Breast epithelium (tissue), 3 donors: ENCODE data around the gene SPATS2.

Experiments used
- POLR2A ChIP-seq: fragments of 450-650 bp; IDR thresholded peaks from one replicate; pipeline ENCODE4 v1.6.1; 2016; ENCODE audit warnings: antibody characterized with exemption, mild to moderate bottlenecking, moderate library complexity
- POLR2AphosphoS5 ChIP-seq, 3 donors: sonication (generic); formaldehyde crosslinking; IDR thresholded peaks; one replicate each; pipeline ENCODE4 v1.6.1; 2017; ENCODE audit warnings: antibody characterized with exemption in 3 of 3
- TF ChIP-seq, protein P1 (sequence below), 3 donors: fragments of 450-650 bp; IDR thresholded peaks; one replicate each; pipeline ENCODE4 v1.5.1; 2016 to 2017; ENCODE audit warnings: antibody characterized with exemption in 3 of 3, mild to moderate bottlenecking in 3 of 3, moderate library complexity in 3 of 3

DNA sequence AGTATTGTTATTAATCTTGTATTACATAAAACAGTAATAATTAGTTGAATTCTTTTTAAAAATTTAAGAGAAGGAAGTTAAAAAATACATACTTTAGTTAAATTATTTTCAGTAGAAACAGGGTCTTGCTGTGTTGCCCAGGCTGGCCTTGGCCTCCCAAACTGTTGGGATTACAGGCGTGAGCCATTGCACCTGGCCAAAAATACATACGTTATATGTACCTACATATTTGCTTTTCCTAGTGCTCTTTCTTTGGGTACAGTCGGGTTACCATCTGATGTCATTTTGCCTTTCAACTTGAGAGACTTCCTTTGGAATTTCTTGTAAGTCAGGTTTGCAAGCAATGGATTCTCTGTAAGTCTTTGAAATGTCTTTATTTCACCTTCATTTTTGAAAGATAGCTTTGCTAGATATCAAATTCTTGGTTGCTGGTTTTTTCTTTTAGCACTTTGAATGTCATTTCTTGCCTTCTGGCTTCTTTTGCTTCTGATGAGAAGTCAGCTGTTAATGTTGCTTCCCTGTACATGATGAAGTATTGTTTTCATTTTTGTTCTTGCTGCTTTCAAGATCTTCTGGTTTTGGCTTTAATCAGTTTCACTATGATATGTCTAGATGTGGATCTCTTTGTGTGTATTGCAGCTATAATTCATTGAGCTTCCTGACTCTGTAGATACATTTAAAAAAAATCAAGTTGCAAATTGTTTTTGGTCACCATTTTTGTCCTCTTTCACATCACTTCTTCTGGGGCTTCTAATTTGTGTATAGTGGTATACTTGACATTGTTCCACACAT lies 84.4 kb downstream of the SPATS2 start:
- TF ChIP-seq, protein P1, sequence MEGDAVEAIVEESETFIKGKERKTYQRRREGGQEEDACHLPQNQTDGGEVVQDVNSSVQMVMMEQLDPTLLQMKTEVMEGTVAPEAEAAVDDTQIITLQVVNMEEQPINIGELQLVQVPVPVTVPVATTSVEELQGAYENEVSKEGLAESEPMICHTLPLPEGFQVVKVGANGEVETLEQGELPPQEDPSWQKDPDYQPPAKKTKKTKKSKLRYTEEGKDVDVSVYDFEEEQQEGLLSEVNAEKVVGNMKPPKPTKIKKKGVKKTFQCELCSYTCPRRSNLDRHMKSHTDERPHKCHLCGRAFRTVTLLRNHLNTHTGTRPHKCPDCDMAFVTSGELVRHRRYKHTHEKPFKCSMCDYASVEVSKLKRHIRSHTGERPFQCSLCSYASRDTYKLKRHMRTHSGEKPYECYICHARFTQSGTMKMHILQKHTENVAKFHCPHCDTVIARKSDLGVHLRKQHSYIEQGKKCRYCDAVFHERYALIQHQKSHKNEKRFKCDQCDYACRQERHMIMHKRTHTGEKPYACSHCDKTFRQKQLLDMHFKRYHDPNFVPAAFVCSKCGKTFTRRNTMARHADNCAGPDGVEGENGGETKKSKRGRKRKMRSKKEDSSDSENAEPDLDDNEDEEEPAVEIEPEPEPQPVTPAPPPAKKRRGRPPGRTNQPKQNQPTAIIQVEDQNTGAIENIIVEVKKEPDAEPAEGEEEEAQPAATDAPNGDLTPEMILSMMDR (IDR thresholded peaks at IDR 0.05), result no peak
- TF ChIP-seq POLR2A (no peak), POLR2AphosphoS5 (IDR thresholded peaks at IDR 0.05) (no peak)
